ENCODE results near the gene MTA2. TPM values are rescaled to one million over a fixed set of nuclear protein-coding genes. Genes with fewer than 3 reads are reported as not detected.
"Not testable (repeated sequence)": the region's sequence is repeated elsewhere in the genome, so short reads cannot be mapped to it uniquely, and the experiment has no call there.

The MTA2 gene
- total RNA-seq, 1 experiment from 2014 or later, result 96.1 TPM

- no peak for DNase-seq (ENCODE audit: low spot score)
These were observed 35.4 kb downstream of the MTA2 start for GRCh38 chr11:62566247-62566646.

GRCh38 chr11:62565100-62565802 lies 36.4 kb downstream of the MTA2 start:
- DNase-seq (ENCODE audit: low spot score), result no peak

DNA sequence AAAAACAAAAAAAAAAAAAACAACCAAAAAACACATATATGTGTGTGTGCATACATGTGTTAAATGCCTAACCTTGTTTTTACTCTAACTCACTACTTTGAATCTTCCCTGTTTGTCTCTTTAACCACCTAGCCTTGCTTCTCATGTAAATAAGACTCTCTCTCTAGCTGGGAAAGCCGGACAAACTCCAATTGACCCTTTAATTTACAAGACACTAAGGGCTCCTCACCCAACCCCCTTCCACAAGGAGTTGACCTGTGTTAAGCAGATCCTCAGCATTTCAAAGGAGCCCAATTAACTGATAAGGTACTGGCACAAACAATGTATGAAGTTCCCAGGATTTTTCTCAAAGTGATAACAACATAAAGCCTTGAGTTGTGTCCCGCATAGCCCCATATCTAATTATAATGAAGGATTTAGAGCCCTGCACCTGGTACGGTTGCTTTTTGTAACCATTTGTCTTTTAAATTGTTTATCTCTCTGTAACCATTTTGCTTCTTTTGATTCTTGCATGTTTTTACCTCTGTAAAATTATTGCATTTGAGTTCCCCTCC lies 39.9 kb downstream of the MTA2 start:
- DNase-seq (ENCODE audit: low spot score), result not testable (repeated sequence)

DNA sequence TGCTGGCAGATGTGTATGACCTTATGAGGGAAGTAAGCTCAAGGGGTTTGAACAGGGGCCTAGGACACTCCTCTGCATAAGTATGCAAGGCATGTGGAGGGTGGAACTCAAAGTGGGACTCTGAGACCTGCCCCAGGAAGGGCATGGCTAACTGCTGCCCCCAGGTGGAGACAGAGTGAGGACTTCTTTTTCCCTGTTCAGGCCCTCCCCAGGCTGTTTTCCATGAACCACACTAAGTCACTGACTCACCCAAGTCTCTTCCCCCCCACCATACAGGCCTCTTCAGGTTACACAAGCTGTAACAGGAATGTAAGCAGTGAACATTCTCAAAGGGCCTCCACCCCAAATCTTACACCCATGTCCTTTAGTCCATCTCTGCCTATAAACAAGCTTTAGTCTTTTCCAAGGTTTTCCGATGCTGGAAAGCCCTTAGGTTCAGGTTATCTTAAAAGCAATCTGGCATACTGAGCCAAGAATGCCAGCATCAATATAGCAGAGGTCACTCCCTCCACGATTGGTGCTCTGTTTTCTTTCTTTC lies 41.0 kb downstream of the MTA2 start:
- peak; percentile 96 for DNase-seq (ENCODE audit: low spot score)

DNA sequence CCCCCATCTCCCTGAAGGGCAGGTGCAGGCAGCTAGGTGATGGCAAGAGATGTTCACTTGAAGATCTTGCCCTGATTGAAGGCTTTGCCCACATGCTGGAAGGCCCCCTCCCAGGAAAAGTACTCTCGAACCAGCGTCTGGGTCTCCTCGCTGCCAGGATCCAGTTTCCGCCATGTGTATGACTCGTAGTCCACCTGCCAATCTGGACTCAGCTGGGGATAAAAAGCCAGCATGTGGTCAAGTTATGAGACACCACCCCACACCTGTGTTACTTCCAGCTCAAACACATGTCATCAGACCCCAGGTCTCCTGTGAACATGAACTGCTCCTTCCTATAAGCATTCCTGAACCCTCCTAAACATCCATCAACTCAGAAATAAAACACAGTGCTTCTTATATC lies 42.0 kb downstream of the MTA2 start:
- not testable (repeated sequence) for DNase-seq (ENCODE audit: low spot score)

- DNase-seq (ENCODE audit: low spot score), result no peak
These were observed 42.5 kb downstream of the MTA2 start for GRCh38 chr11:62559204-62559603.

DNA sequence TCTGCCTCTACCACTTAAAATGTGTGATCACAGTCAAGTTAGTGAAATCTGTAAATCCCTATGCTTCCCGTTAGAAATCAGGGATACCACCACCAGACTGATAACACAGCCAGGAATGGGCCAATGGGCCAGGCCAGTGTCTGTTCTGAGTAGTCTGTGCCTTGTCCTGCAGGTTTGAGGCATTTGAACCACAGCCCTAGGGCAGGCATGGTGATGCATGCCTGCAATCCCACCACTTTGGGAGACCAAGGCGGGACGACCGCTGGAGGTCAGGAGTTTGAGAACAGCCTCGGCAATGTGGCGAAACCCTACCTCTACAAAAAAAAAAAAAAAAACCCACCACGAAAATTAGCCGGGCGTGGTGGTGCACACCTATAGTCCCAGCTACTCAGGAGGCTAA lies 43.0 kb downstream of the MTA2 start:
- no peak for DNase-seq (ENCODE audit: low spot score)

DNA sequence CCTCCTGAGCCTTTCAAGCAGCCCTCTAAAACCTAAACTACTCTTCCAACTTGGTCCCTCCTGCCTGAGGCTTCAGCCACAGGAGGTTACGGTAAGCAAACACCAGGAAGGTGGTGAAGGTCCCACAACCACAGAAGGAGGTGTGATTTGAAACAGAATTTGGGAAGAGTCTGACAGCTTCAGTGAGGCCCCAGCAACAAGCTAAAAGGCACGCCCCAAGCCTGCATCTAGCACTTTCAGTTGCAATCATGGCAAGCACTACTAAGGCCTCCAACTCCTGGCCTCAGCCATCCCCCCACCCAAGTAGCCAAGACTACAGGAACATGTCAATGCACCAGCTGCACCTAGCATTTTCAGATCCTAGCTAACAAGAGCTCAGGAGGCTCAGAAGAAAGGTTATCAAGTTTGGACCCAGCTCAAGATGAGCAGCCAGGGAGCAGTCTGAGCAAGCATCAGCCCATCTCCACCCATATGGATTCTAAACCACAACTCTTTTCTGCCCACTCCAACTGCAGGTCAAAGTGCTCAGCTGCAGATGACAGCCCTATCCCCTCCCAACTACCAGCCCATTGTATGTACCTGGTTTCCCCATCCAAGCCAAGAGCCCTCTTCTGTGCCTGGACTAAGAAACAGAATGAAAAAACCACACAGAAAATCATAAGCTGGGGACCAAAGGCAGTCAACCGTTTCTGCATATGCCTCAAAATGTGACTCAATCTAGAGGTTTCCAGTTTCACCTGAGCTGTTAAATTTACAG lies 44.6 kb downstream of the MTA2 start:
- DNase-seq (ENCODE audit: low spot score), result peak; percentile 67

- peak; percentile 98 for DNase-seq (ENCODE audit: low spot score)
These were observed 45.4 kb downstream of the MTA2 start for GRCh38 chr11:62556108-62556874.

- no peak for DNase-seq (ENCODE audit: low spot score)
These were observed 46.1 kb downstream of the MTA2 start for GRCh38 chr11:62555464-62556107.

- DNase-seq (ENCODE audit: low spot score), result no peak
These were observed 47.1 kb downstream of the MTA2 start for GRCh38 chr11:62554387-62555167.

DNA sequence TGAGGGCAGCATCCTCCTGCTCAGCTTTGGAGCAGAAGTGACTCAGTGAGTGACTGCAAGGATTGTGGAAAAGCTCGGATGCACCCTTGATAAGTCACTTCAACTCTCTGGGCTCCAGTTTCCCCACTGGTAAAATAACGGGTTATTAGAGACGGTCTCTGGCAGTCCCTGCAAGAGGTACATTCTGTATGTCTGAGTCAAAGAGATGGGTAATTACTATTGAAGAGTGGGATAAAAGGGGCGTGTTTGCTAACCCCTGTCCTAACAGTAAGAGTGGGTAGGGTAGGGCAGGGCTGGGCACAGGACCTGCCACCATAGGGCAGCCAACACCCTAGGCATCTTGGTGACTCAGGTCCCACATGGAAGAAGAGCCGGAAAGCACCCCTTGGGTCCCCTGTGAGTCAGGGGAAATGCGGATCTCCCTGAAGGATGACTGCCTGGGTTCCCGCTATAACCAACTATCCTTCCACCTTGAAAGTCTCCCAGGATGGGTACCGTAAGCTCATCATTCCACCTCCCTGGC lies 47.8 kb downstream of the MTA2 start:
- DNase-seq (ENCODE audit: low spot score), result no peak

DNA sequence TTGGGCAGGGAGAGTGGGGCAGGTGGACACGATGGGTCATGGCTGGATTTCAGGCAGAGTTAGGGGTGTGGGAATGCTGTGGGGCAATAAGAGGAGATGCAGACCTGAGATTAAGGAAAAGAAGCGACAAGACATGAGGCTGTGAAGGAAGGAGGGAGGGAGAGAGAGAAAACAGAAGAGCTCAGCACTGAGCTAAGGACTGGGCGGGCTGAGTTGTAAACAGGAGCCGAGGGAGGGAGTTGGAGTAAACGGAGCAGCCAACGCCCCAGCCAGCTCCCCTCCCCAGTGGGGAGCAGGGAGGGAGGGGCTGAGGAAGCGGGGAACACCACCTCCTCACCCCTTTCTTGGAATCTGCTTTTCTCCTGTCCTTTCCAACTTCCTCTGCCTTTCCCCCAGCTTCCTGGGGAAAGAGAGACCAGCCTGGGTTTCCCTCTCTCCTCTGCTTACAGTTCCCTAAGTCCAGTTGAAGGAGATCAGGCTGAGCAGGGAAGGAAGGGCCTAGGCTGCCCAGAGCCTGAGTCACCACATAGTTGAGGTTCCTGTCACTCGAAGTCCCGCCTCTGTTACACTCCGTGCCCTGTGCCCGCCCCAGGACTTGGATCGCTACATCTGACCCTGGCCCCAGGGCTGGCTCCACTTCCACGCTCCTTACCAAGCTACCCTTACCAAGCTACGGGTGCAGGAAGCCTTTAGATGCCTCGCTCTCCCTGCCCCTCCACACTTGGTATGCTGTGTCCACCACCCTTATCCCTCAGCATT lies 48.4 kb downstream of the MTA2 start:
- peak; percentile 96 for DNase-seq (ENCODE audit: low spot score)

- no peak for DNase-seq (ENCODE audit: low spot score)
These were observed 49.1 kb downstream of the MTA2 start for GRCh38 chr11:62552485-62553079.

DNA sequence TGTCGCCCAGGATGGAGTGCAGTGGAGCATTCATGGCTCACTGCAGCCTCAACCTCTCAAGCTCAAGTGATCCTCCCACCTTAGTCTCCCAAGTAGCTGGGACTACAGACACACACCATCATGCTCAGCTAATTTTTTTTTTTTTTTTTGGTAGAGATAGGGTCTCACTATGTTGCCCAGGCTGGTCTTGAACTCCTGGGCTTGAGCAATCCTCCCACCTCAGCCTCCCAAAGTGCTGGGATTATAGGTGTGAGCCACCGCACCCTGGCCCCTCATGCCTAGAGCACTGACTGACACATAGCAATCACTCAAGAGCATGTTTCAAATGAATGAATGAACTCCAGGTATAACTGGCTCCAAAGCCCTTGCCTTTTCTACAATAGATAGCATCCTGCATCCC lies 51.2 kb downstream of the MTA2 start:
- not testable (repeated sequence) for DNase-seq (ENCODE audit: low spot score)

DNA sequence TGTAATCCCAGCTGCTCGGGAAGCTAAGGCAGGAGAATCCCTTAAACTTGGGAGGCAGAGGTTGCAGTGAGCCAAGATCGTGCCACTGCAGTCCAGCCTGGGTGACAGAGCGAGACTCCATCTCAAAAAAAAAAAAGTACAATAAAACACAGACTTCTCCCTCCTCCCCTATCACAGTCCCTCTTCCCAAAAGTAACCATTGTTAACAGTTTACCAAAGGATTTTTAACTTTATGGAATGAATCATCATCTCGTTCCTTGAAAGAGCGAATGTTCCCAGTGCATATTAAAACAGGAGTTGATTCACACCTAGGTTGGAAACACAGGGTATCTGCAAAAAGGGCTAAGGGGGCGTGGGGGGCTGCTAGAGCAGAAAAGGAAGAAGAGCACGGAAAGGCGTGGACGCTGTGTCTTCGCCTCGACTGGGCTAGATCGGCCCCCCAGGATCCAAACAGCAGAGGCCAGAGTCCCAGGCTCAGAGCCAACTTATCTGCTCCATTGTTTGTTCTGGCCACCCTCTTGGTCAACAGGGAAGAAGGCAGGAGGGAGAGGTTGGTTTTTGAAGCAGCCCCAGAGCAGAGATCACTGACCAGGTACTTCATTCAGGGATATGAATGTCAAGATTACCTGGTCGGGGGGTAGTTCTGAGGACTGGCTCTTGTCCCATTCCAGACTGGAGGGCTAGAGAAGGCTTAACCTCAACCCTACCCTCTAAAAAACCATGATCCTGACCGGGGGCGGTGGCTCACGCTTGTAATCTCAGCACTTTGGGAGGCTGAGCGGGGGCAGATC lies 52.9 kb downstream of the MTA2 start:
- DNase-seq (ENCODE audit: low spot score), result no peak

DNA sequence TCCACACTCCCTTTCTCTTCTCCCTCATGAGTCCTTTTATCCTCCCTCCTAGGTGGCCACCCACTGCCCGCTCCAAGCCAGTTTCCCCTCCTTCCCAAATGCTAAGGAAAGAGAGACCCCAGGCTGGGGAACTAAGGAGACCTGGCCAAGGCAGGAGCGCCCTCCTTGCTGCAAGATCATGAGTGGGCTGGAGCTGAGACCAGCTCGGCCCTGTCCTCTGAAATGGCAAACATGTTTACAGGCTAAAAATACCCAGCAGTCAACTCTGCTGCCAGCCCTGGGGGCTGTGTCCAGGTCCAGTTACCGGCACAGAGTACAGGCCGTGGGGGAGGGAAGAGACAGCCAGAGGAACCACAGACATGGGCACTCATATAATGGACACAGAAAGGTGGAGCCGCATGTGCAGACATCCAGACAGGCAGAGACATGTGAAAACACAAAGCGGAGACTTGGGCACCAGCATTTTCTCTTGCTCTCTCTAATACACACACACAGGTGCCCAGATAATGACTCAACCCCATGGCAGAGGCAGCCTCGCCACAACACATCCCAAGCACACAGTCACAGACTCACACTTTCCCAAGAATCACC lies 53.9 kb downstream of the MTA2 start:
- no peak for DNase-seq (ENCODE audit: low spot score)

Data from H4 (cell line).